GM21367 (cell line): Measurements from ENCODE around the gene DNAH2.

Source experiments
- ATAC-seq: cut with Tn5 transposase; IDR thresholded peaks from one replicate; pipeline ENCODE4 v1.9.1; 2021; ENCODE audit not compliant: unreplicated experiment

DNAH2 gene

DNA sequence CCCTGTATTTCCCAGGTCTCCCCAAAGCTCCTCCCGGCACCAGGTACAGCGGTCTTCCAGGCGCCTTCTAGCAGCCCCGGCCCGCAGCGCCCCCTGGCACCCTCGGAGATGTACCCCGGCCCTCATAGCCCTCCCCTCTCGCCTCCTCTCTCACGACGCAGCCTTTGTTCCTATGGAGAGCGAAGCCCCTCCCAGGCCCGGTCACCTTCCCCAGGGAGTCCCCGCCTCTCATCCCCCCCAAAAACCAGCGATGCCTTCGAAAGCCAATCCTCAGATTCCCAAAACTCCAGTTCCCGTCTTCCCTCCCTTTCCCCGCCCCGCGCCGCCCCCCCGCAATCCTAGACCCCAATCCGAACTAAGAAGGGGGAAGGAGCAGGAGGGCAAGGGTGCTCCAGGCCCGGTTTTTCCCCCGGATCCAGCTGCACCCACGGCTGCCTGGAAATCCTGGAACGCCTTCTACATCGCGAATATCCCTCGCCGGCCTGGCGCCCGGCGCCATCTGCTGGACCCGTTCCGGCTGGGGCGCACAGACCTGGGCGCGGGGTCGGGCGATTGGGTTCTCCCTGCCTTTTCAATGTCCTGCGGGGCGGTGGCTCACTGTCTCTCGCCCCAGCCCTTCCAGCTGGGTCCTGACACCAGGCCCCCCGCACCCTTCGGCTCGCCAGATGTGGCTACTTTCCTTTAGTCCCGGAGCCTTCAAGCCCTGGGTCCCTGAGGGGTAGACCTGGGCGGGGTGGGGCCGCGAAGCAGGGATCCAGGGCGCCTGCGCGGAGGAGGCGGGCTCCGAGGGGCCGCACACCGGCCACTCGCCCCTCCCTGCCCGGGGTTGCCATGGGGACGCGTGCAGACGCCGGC, at the start of gene DNAH2:
Gene DNAH2 (plus strand): TSS at position 844 of the 855 bp plus-strand sequence. CDS start 1,991 bp downstream, outside the sequence.
- no peak for ATAC-seq

DNA sequence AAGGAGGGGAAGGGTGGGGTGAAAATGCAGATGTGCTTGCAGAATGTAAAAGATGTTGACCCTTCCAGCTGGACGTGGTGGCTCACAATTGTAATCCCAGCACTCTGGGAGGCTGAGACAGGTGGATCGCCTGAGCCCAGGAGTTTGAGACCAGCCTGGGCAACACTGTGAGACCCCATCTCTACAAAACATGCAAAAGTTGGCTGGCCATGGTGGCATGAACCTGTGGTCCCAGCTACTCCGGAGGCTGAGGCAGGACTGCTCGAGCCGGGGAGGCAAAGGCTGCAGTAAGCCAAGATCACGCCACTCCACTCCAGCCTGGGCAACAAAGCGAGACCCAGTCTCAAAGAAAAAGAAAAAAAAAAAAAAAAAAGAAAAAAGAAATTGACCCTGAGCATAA, 49.1 kb upstream of the DNAH2 start:
- no peak for ATAC-seq

DNA sequence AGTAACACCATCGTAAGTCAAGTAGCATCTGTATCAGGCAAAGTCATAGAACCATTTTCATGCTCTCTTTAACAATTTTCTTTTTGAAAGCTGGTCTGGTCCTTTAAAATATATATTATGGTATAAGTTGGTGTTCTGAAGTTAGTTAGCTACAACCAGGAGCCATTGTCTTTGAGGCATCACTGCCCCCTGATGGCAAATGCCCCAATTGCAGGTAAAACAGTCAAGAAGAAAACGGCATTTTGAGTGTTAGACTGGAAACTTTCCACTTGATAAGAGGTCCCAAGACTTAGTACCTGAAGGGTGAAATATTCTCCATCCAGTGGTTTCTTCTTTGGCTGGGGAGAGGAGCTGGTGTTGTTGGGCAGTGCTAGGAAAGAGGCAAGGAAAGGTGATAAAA, 44.3 kb upstream of the DNAH2 start:
- no peak for ATAC-seq

- ATAC-seq: no peak
These were observed 42.6 kb upstream of the DNAH2 start for GRCh38 chr17:7674934-7675333.

- ATAC-seq: no peak
These were observed 41.0 kb upstream of the DNAH2 start for GRCh38 chr17:7676533-7676932.

DNA sequence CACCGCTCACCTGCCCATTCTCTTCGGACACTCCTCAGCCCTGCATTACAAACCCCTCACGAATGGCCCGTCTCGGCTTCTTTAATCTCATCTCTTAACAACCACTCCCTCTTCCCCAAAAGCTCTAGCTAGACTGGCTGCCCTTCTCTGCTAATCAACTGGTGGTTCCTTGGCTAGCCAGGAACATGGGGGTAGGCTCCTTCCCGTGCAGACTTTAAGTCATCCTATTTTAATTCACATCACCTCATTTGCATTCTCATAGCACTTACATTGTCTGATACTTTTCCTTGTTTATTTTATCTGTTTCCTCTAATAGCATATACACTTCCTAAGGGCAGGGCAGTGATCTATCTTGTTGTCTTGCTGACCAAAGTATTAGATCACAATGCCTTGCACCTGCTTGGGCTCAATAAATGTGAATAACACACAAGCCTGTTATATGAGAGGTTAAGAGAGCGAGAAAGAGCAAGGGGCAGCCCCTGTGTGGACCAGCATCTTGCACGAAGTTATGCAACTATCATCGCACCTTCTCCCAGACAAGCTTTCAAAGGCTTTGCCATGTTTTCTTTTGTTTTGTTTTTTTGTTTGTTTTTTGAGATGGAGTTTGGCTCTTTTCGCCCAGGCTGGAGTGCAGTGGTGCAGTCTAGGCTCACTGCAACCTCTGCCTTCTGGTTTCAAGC, 40.0 kb upstream of the DNAH2 start:
- no peak for ATAC-seq

GRCh38 chr17:7684851-7685532, 32.6 kb upstream of the DNAH2 start:
- no peak for ATAC-seq

- ATAC-seq: peak; percentile 48
These were observed 31.9 kb upstream of the DNAH2 start for GRCh38 chr17:7685533-7686221.

DNA sequence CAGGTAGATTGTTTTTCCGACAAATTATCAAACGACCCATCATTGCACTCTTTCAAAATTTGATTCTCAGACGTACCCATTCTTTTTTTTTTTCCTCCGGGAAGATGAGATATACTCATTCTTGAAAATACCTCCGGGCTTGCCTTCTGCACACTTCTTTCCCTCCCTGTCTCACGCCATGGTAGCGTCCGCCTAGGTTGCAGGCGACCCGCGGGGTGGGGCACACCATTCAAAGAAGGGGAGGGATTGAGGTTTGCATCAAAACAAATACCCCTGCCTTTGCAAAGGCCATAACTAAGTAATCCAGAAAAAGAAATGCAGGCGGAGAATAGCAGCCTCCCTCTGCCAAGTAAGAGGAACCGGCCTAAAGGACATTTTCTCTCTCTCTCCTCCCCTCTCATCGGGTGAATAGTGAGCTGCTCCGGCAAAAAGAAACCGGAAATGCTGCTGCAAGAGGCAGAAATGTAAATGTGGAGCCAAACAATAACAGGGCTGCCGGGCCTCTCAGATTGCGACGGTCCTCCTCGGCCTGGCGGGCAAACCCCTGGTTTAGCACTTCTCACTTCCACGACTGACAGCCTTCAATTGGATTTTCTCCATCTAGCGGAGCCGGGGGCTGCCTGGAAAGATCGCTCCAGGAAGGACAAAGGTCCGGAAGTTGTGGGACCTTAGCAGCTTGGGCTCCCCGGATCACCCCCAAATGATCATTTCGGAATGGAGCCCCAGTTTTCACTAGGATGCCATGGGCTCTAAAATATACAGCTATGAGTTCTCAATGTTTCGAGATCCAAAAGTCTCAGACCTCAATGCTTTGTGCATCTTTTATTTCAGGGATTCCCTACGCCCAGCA, 31.1 kb upstream of the DNAH2 start:
- ATAC-seq: peak; percentile 27

- ATAC-seq: no peak
These were observed 30.3 kb upstream of the DNAH2 start, which contains the start of gene TP53 for GRCh38 chr17:7687072-7687907. Gene TP53, minus strand, starts transcription at chr17:7687490. Its CDS starts 10,896 bp downstream, at chr17:7676594.

GRCh38 chr17:7687908-7688807, 29.4 kb upstream of the DNAH2 start, which contains the start of gene WRAP53:
Gene WRAP53, plus strand, starts transcription at chr17:7688477. Its CDS starts 172 bp downstream, at chr17:7688649.
- peak; percentile 58 for ATAC-seq

DNA sequence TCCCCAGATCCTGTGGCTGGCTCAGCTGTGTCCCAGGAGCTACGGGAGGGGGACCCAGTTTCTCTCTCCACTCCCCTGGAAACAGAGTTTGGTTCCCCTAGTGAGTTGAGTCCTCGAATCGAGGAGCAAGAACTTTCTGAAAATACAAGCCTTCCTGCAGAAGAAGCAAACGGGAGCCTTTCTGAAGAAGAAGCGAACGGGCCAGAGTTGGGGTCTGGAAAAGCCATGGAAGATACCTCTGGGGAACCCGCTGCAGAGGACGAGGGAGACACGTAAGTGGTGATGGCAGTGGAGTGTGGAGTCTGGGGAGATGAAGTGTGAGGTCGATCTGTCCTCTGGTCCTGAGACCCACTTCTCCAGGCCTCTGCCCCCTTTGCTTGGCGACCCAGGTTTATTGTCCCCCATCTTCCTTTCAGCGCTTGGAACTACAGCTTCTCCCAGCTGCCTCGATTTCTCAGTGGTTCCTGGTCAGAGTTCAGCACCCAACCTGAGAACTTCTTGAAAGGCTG, 28.7 kb upstream of the DNAH2 start:
- no peak for ATAC-seq

- ATAC-seq: no peak
These were observed 22.0 kb upstream of the DNAH2 start for GRCh38 chr17:7695586-7695985.

DNA sequence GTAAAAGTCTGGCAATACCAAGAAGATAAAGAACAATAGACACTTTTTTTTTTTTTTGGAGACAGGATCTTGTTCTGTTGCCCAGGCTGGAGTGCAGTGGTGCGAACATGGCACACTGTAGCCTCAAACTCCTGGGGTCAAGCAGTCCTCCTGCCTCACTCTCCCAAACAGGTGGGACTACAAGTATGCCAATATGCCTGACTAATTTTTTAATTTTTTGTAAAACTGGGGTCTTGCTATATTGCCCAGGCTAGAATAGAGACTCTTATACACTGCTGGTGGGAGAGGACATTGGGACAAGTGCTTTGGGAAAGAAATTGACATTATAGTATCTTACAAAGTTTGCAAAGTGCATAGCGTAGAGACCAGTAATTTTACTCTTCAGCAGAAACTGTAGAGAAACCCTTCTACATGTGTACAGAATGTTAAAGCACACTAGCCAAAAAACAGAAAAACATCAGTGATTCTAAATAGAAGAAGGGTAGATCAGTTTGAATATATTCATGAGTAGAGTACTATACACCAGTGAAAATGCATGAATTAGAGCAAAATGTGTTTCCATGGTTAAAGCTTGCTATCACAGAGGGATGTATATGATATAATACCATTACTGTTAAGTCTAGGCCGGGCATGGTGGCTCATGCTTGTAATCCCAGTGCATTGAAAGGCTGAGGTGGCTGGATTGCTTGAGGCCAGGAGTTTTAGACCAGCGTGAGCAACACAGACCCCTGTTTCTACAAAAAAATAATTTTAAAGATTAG, 19.5 kb upstream of the DNAH2 start:
- ATAC-seq: no peak

DNA sequence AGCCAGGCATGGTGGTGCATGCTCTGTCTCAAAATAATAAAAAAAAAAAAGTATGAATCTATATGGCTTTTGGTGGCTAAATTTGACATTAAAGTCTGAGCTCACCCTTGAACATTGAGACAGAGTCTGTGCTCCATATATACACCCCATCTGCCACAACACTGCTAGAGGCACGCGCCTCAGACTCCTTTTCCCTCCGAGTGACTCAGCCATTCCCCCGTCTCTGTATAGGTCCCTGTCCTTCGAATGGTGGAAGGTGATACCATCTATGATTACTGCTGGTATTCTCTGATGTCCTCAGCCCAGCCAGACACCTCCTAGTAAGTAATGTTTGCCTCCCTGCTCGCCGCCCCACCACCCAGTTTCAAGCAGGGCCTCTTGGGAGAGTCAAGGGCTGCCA, 17.0 kb upstream of the DNAH2 start:
- no peak for ATAC-seq

GRCh38 chr17:7701681-7702080, 15.9 kb upstream of the DNAH2 start:
- no peak for ATAC-seq

- ATAC-seq: no peak
These were observed 14.8 kb upstream of the DNAH2 start for GRCh38 chr17:7702776-7703175.
